ENCODE measurements around the gene RANBP17. TPM values are rescaled to one million over a fixed set of nuclear protein-coding genes. Genes with fewer than 3 reads are reported as not detected.
A peak's percentile ranks its signal among the peaks of the same experiment; 100 is the strongest.

Gene RANBP17
- total RNA-seq, 1 donor from 2014 or later: 6.8 TPM

DNA sequence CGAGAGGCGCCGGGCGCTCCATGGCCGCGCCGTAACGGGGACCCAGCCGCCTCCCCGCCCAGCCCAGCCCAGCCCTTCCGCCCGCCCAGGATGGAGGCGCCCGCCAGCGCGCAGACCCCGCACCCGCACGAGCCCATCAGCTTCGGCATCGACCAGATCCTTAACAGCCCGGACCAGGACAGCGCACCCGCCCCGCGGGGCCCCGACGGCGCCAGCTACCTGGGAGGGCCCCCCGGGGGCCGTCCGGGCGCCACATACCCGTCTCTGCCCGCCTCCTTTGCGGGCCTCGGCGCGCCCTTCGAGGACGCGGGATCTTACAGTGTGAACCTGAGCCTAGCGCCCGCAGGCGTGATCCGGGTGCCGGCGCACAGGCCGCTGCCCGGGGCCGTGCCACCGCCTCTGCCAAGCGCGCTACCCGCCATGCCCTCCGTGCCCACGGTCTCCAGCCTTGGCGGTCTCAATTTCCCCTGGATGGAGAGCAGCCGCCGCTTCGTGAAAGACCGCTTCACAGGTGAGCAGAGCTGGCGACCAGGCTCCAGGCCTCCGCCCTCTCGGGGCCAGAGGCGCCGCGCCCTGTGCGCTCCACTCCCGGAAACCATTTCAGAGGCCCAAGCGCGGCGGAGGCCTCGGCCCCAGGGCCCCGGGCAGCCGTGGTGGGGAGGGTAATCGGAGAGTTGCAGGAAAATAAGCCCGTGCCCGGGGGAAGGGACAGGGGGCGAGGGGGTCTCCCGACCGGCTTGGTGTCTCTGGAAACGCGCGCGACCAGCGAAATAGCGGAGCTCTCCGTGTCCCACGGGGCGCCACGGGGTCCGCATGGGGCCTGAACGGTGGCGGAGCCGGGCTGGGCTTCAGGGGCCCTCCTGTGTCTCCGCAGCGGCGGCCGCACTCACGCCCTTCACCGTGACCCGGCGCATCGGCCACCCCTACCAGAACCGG lies 447.7 kb downstream of the RANBP17 start:
- Histone ChIP-seq H3K4me3 (ENCODE audit: low read depth, low read length) (peak overlapping the region; percentile 5), H3K27me3 (ENCODE audit: control insufficient read depth, insufficient read depth, low read length) (peaks cover 71% of the 10 kb centered on the region), H3K36me3 (ENCODE audit: control insufficient read depth, insufficient read depth, low read length) (no peaks in the 10 kb centered on the region)
- TF ChIP-seq, protein P1, sequence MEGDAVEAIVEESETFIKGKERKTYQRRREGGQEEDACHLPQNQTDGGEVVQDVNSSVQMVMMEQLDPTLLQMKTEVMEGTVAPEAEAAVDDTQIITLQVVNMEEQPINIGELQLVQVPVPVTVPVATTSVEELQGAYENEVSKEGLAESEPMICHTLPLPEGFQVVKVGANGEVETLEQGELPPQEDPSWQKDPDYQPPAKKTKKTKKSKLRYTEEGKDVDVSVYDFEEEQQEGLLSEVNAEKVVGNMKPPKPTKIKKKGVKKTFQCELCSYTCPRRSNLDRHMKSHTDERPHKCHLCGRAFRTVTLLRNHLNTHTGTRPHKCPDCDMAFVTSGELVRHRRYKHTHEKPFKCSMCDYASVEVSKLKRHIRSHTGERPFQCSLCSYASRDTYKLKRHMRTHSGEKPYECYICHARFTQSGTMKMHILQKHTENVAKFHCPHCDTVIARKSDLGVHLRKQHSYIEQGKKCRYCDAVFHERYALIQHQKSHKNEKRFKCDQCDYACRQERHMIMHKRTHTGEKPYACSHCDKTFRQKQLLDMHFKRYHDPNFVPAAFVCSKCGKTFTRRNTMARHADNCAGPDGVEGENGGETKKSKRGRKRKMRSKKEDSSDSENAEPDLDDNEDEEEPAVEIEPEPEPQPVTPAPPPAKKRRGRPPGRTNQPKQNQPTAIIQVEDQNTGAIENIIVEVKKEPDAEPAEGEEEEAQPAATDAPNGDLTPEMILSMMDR (IDR thresholded peaks at IDR 0.05; ENCODE audit: insufficient read depth, low read length, severe bottlenecking): no peak
- FAIRE-seq: no peak
- no peak for DNase-seq (ENCODE audit: low read depth)

- no peak for DNase-seq (ENCODE audit: low read depth)
- TF ChIP-seq, protein P1 (IDR thresholded peaks at IDR 0.05; ENCODE audit: insufficient read depth, low read length, severe bottlenecking): peak; percentile 68
- H3K27me3 ChIP-seq (ENCODE audit: control insufficient read depth, insufficient read depth, low read length): peaks cover 74% of the 10 kb centered on the region
- FAIRE-seq: no peak
- H3K4me3 ChIP-seq (ENCODE audit: low read depth, low read length): no peak overlapping the region
- H3K36me3 ChIP-seq (ENCODE audit: control insufficient read depth, insufficient read depth, low read length): no peaks in the 10 kb centered on the region
Measured at GRCh38 chr5:171310212-171310818, 448.5 kb downstream of the RANBP17 start.

DNA sequence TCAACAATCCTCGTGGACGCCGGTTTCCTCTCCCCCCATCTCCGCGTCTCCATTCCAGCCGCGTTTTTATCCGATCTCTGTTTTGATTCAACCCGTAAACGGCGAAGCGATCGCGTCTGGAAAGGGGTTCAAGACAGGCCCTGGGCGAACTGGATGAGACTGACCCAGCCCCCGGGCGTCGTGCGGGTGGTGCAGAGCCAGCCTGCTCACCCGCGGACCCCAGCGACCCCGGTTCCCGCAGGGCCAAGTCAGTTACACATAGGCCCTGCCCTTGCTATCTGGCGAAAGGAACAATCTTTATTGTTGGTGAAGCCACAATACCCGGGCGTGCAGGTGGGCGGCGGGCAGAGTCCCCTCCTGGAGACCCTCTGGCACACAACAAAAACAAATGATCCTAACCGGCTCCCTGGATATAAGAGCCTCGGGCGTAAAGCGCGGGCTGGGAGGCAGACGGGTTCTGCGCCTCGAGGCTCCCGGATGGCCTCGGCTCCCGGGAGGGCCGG lies 449.1 kb downstream of the RANBP17 start:
- no peak for FAIRE-seq

GRCh38 chr5:171311322-171312077 lies 449.7 kb downstream of the RANBP17 start:
- FAIRE-seq: no peak

More for the DNA sequence above, 449.1 kb downstream of the RANBP17 start:
- TF ChIP-seq, protein P1 (IDR thresholded peaks at IDR 0.05; ENCODE audit: insufficient read depth, low read length, severe bottlenecking): no peak
- H3K36me3 ChIP-seq (ENCODE audit: control insufficient read depth, insufficient read depth, low read length): no peaks in the 10 kb centered on the region
- H3K27me3 ChIP-seq (ENCODE audit: control insufficient read depth, insufficient read depth, low read length): peaks cover 77% of the 10 kb centered on the region
- DNase-seq (ENCODE audit: low read depth): no peak
- H3K4me3 ChIP-seq (ENCODE audit: low read depth, low read length): no peak overlapping the region

More at GRCh38 chr5:171311322-171312077, 449.7 kb downstream of the RANBP17 start:
- H3K27me3 ChIP-seq (ENCODE audit: control insufficient read depth, insufficient read depth, low read length): peaks cover 77% of the 10 kb centered on the region
- H3K4me3 ChIP-seq (ENCODE audit: low read depth, low read length): no peak overlapping the region
- TF ChIP-seq, protein P1 (IDR thresholded peaks at IDR 0.05; ENCODE audit: insufficient read depth, low read length, severe bottlenecking): no peak
- H3K36me3 ChIP-seq (ENCODE audit: control insufficient read depth, insufficient read depth, low read length): no peaks in the 10 kb centered on the region
- DNase-seq (ENCODE audit: low read depth): no peak
